SU-DHL-6 (cell line): ENCODE data around the gene MAST1.
A peak's percentile ranks its signal among the peaks of the same experiment; 100 is the strongest.

Source experiments
- H2AFZ ChIP-seq: fragments of 200-600 bp; sonication (generic); 2 replicates; pipeline ENCODE4 v1.6.1; 2014; ENCODE audit warnings: low read depth, mild to moderate bottlenecking, moderate library complexity, mixed read lengths, antibody characterized with exemption, low read length; ENCODE audit not compliant: severe bottlenecking
- H3F3A ChIP-seq: fragments of 200-600 bp; shearing (Covaris generic); 2 replicates; pipeline ENCODE4 v1.6.0; 2016; ENCODE audit warnings: antibody characterized with exemption, mild to moderate bottlenecking; ENCODE audit not compliant: insufficient read depth
- H3K27ac ChIP-seq: fragments of 200-600 bp; sonication (generic); 2 replicates; pipeline ENCODE4 v1.5.1; 2016; ENCODE audit warnings: low read depth, mild to moderate bottlenecking, low read length, moderate library complexity, mixed read lengths
- H3K27me3 ChIP-seq: fragments of 200-600 bp; sonication (generic), shearing (Covaris generic); 2 replicates; pipeline ENCODE4 v1.6.0; 2014; ENCODE audit warnings: mild to moderate bottlenecking, low read length
- H3K36me3 ChIP-seq: fragments of 200-600 bp; sonication (generic); 2 replicates; pipeline ENCODE4 v1.6.1; 2014; ENCODE audit warnings: mild to moderate bottlenecking, low read length, mixed read lengths
- H3K4me2 ChIP-seq: fragments of 300-600, 200-600 bp; shearing (Covaris generic), sonication (generic); 2 replicates; pipeline ENCODE4 v1.6.0; 2014; ENCODE audit warnings: low read length, low read depth, mild to moderate bottlenecking; ENCODE audit not compliant: poor library complexity, severe bottlenecking
- H3K4me3 ChIP-seq: fragments of 200-600 bp; sonication (generic); 2 replicates; pipeline ENCODE4 v1.5.1; 2014; ENCODE audit warnings: antibody characterized with exemption, low read length, mild to moderate bottlenecking, mixed read lengths; ENCODE audit not compliant: insufficient read depth, poor library complexity, severe bottlenecking
- H3K79me2 ChIP-seq: fragments of 200-600 bp; sonication (generic); 2 replicates; pipeline ENCODE4 v1.6.1; 2014; ENCODE audit warnings: mild to moderate bottlenecking, low read length, moderate library complexity; ENCODE audit not compliant: insufficient read depth
- H3K9ac ChIP-seq: fragments of 200-600 bp; sonication (generic); 2 replicates; pipeline ENCODE4 v1.7.0; 2014; ENCODE audit warnings: mild to moderate bottlenecking, low read length
- H3K9me2 ChIP-seq: fragments of 200-600 bp; sonication (generic); replicated peaks from 2 replicates; pipeline ENCODE4 v1.6.1; 2014; ENCODE audit warnings: low read length; ENCODE audit not compliant: insufficient read depth
- H3K9me3 ChIP-seq: fragments of 200-600 bp; sonication (generic); 2 replicates; pipeline ENCODE4 v1.6.1; 2014; ENCODE audit warnings: low read length, mixed read lengths; ENCODE audit not compliant: insufficient read depth
- H4K20me1 ChIP-seq: fragments of 200-600 bp; sonication (generic); 2 replicates; pipeline ENCODE4 v1.6.1; 2014; ENCODE audit warnings: low read depth, mild to moderate bottlenecking, antibody characterized with exemption, low read length, moderate library complexity, mixed read lengths
- EZH2phosphoT487 ChIP-seq: fragments of 200-600 bp; sonication (generic), shearing (Covaris generic); conservative IDR thresholded peaks from 2 replicates; pipeline ENCODE4 v1.6.1; 2018; ENCODE audit warnings: mild to moderate bottlenecking, antibody characterized with exemption, low read length, moderate library complexity, mixed read lengths
- TF ChIP-seq, protein P1 (sequence below): fragments of 200-600 bp; sonication (generic); IDR thresholded peaks from one replicate; pipeline ENCODE4 v1.5.1; 2017; ENCODE audit warnings: antibody characterized with exemption, mild to moderate bottlenecking, low read length, moderate library complexity; ENCODE audit not compliant: insufficient read depth, poor library complexity, severe bottlenecking

MAST1 gene

DNA sequence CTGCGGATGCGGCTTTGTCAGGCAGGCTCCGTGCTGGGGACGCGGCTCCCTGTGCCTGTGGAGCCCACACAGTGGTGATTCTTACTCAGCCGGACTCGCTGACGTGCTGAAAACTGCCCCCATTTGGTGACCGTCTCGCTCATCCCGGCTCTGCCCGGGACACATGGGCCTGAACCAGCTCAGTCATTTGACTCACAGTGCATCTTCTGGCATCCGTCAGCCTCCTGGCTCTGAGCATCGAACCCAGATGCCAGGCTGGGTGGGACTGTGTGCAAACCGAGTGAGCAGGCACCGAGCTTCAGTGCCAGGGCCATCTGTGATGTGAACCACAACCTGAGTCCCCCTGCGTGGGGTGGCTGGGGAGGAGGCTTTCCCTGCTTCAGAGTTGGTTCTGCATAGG lies 58.1 kb downstream of the MAST1 start:
- TF ChIP-seq, protein P1, sequence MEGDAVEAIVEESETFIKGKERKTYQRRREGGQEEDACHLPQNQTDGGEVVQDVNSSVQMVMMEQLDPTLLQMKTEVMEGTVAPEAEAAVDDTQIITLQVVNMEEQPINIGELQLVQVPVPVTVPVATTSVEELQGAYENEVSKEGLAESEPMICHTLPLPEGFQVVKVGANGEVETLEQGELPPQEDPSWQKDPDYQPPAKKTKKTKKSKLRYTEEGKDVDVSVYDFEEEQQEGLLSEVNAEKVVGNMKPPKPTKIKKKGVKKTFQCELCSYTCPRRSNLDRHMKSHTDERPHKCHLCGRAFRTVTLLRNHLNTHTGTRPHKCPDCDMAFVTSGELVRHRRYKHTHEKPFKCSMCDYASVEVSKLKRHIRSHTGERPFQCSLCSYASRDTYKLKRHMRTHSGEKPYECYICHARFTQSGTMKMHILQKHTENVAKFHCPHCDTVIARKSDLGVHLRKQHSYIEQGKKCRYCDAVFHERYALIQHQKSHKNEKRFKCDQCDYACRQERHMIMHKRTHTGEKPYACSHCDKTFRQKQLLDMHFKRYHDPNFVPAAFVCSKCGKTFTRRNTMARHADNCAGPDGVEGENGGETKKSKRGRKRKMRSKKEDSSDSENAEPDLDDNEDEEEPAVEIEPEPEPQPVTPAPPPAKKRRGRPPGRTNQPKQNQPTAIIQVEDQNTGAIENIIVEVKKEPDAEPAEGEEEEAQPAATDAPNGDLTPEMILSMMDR: no peak
- TF ChIP-seq EZH2phosphoT487: no peak
- H3K36me3 ChIP-seq: no peaks in the 10 kb centered on the region

DNA sequence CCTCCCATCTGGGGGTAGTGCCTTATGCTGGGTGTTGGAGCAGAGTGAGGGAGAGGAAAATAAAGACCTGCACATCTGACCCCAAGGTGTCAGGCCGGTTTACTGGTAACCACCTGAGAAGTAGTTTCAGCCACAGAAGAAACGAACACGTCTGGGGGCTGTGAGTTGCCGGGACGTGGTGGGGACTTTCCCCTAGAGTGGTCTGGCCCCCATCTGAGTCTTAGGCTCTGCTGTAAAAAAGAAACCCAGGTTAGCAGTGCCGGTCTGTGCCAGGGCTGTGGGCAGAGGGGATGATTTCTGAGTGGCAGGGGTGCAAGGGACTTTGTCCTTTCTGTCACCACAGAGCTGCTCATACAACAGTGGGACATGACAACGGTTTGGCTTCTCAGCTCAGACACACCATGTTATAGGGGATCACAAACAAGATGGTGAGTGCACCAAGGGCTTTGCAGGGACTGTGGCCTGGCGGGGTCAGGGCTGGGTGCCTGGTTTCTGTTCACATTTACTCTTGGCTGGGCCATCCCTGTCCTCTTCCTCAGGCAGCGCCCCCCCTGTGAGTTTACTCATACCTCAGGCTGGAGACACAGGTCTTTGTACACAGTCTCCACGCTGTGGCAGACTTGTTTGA lies 61.7 kb downstream of the MAST1 start:
- H3K36me3 ChIP-seq: no peaks in the 10 kb centered on the region
- H3K4me2 ChIP-seq: peak overlapping the region; percentile 30
- H3K79me2 ChIP-seq: no peaks in the 10 kb centered on the region
- no peak overlapping the region for H2AFZ ChIP-seq
- no peak for TF ChIP-seq EZH2phosphoT487
- TF ChIP-seq, protein P1: no peak
- H3K9ac ChIP-seq: peak overlapping the region; percentile 32; the same call in 1 of the 2 replicates
- no peaks in the 10 kb centered on the region for H3F3A ChIP-seq
- no peak overlapping the region for H3K4me3 ChIP-seq
- H3K9me3 ChIP-seq: no peaks in the 10 kb centered on the region
- no peaks in the 10 kb centered on the region for H4K20me1 ChIP-seq
- no peaks in the 10 kb centered on the region for H3K27me3 ChIP-seq
- peak overlapping the region; percentile 74 for H3K27ac ChIP-seq
- no peaks in the 10 kb centered on the region for H3K9me2 ChIP-seq

More for the DNA sequence above, 58.1 kb downstream of the MAST1 start:
- H3K79me2 ChIP-seq: peaks cover 6% of the 10 kb centered on the region
- no peaks in the 10 kb centered on the region for H3K9me3 ChIP-seq
- H3K27me3 ChIP-seq: no peaks in the 10 kb centered on the region
- H2AFZ ChIP-seq: no peak overlapping the region
- H3K9me2 ChIP-seq: no peaks in the 10 kb centered on the region
- H3K4me2 ChIP-seq: no peak overlapping the region
- no peak overlapping the region for H3K9ac ChIP-seq
- H4K20me1 ChIP-seq: no peaks in the 10 kb centered on the region
- no peaks in the 10 kb centered on the region for H3F3A ChIP-seq
- no peak overlapping the region for H3K4me3 ChIP-seq
- H3K27ac ChIP-seq: no peak overlapping the region

DNA sequence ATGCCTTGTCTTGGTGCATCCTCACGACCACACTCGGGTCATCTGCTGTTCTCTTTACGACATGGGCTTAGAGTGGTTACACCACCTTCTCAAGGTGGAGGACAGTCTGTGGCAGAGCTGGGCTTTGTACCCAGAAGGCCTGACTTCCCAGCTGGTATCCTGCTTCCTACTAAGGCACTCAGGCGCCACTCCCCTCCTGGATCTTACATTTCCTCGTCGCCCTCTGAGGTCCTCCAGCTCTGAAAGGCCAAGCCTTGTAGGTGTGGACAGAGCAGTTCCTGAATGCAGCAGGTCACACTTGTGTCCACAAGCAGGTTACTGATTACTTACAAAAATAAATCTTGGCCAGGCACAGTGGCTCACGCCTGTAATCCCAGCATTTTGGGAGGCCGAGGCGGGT lies 68.9 kb downstream of the MAST1 start:
- Histone ChIP-seq H2AFZ (no peak overlapping the region), H3K79me2 (no peaks in the 10 kb centered on the region), H3K9ac (no peak overlapping the region), H3K9me2 (no peaks in the 10 kb centered on the region), H3K4me3 (no peak overlapping the region), H3K27ac (no peak overlapping the region), H3K4me2 (no peak overlapping the region), H3K27me3 (no peaks in the 10 kb centered on the region), H3F3A (0 out of 2 replicates have a peak, but pooled peaks cover 3% of the 10 kb centered on the region), H3K36me3 (no peaks in the 10 kb centered on the region), H4K20me1 (no peaks in the 10 kb centered on the region), H3K9me3 (no peaks in the 10 kb centered on the region)
- TF ChIP-seq EZH2phosphoT487: no peak
- TF ChIP-seq, protein P1: no peak

DNA sequence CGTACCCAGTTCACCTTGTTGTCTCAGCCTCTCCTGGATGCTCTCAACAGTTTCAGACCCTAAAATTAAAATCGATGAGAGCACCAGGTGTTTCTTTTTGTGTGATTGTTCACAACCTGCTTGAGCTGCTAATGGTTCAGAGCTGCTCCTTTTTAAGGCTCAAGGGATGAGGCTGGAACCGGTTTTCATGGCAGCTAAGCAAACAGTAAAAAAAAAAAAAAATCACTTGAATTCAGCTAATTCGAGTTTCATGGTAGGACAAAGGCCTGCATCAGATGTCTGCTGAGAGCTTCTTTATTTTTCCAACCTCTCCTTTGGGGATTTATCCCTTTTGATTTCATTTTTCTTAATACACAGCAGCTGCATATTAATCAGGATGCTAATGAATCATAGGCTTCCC lies 74.3 kb downstream of the MAST1 start:
- H3K4me2 ChIP-seq: no peak overlapping the region
- H2AFZ ChIP-seq: no peak overlapping the region
- no peaks in the 10 kb centered on the region for H4K20me1 ChIP-seq
- TF ChIP-seq, protein P1: no peak
- no peak for TF ChIP-seq EZH2phosphoT487
- no peak overlapping the region for H3K27ac ChIP-seq
- H3K27me3 ChIP-seq: no peaks in the 10 kb centered on the region
- H3K9me3 ChIP-seq: no peaks in the 10 kb centered on the region
- H3F3A ChIP-seq: no peaks in the 10 kb centered on the region
- no peaks in the 10 kb centered on the region for H3K9me2 ChIP-seq
- H3K79me2 ChIP-seq: no peaks in the 10 kb centered on the region
- H3K9ac ChIP-seq: no peak overlapping the region
- H3K4me3 ChIP-seq: no peak overlapping the region
- H3K36me3 ChIP-seq: no peaks in the 10 kb centered on the region
